Activated CD4-positive, alpha-beta T cell treated with anti-CD3 and anti-CD28 coated beads for 36 hours (primary cell): Measurements from ENCODE around the gene TENM4. TPM values are rescaled to one million over a fixed set of nuclear protein-coding genes. Genes with fewer than 3 reads are reported as not detected.

Experiments used
- ATAC-seq: fragments of 200-7000 bp; cut with Tn5 transposase; one replicate; pipeline ENCODE4 v1.10.0; 2021; ENCODE audit warnings: mild to moderate bottlenecking, moderate library complexity
- CTCF ChIA-PET: fragments of 350-600 bp; sonication (Branson Sonifier 250); formaldehyde crosslinking; loops from one replicate; lab custom pipeline; 2021; ENCODE audit warnings: antibody characterized with exemption; lab: Charles Lee
- POLR2A ChIA-PET: fragments of 350-600 bp; sonication (Branson Sonifier 250); formaldehyde crosslinking; loops from one replicate; lab custom pipeline; 2021; ENCODE audit warnings: antibody characterized with exemption, inconsistent platforms; lab: Charles Lee
- DNase-seq: peaks from one replicate; pipeline ENCODE4 v3.0.0-alpha.2; 2020
- H3K27ac Mint-ChIP-seq: one replicate; pipeline ENCODE4 v1.8.0; 2021; ENCODE audit warnings: mixed read lengths
- H3K27me3 Mint-ChIP-seq: one replicate; pipeline ENCODE4 v1.8.0; 2021; ENCODE audit warnings: mixed read lengths
- H3K36me3 Mint-ChIP-seq: one replicate; pipeline ENCODE4 v1.8.0; 2021; ENCODE audit warnings: low read depth, mixed read lengths
- H3K4me1 Mint-ChIP-seq: one replicate; pipeline ENCODE4 v1.8.0; 2021; ENCODE audit warnings: mixed read lengths
- H3K4me3 Mint-ChIP-seq: one replicate; pipeline ENCODE4 v1.8.0; 2021; ENCODE audit warnings: mild to moderate bottlenecking, moderate library complexity, mixed read lengths
- H3K9me3 Mint-ChIP-seq: one replicate; pipeline ENCODE4 v1.8.0; 2021; ENCODE audit warnings: low read depth, mixed read lengths
- intact Hi-C, 2 experiments: fragments of 100-400 bp; cut with DNase I in 1 of 2; cut with micrococcal nuclease in 1 of 2; formaldehyde crosslinking; loops; one replicate each; pipeline versions ENCODE4 v1.14.2 to v1.15.1; 2022 to 2024; cut with DNase I, micrococcal nuclease
- total RNA-seq, 2 experiments: library from RNA; stranded (reverse); gene quantifications; one replicate each; pipeline ENCODE4 v1.2.3, GENCODE V29; 2021

TENM4 gene
- total RNA-seq, 2 experiments from 2014 or later = not detected

- intact Hi-C loops = no loop called here
- peaks cover 8% of the 10 kb centered on the region for H3K27me3 Mint-ChIP-seq
- H3K9me3 Mint-ChIP-seq = no peaks in the 10 kb centered on the region
- no peaks in the 10 kb centered on the region for H3K36me3 Mint-ChIP-seq
- H3K4me1 Mint-ChIP-seq = no peaks in the 10 kb centered on the region
- H3K27ac Mint-ChIP-seq = no peak overlapping the region
- DNase-seq (no peak), ATAC-seq (no peak)
- ChIA-PET CTCF (interaction anchor here (0.5 to 1.0 kb wide), 3 partner anchors 8 to 195 kb away, joined by 3 to 4 read pairs (median 3); no protein-coding TSS in a partner anchor), POLR2A (no interaction called here)
- H3K4me3 Mint-ChIP-seq = no peak overlapping the region
Observed at GRCh38 chr11:78788533-78788932, 652.3 kb downstream of the TENM4 start.

- ATAC-seq = no peak
- DNase-seq = no peak
- Mint-ChIP-seq H3K4me1 (no peaks in the 10 kb centered on the region), H3K4me3 (no peak overlapping the region), H3K27me3 (peaks cover 7% of the 10 kb centered on the region), H3K27ac (no peak overlapping the region), H3K9me3 (no peaks in the 10 kb centered on the region), H3K36me3 (no peaks in the 10 kb centered on the region)
- intact Hi-C loops = no loop called here
- POLR2A ChIA-PET = no interaction called here
- CTCF ChIA-PET = interaction anchor here (0.6 to 1.0 kb wide), 2 partner anchors 9 to 66 kb away, joined by 3 read pairs; no protein-coding TSS in a partner anchor
Observed at GRCh38 chr11:78787696-78788095, 653.1 kb downstream of the TENM4 start.

- Mint-ChIP-seq H3K9me3 (no peaks in the 10 kb centered on the region), H3K4me1 (no peaks in the 10 kb centered on the region), H3K36me3 (no peaks in the 10 kb centered on the region), H3K27ac (no peak overlapping the region), H3K4me3 (no peak overlapping the region), H3K27me3 (peaks cover 7% of the 10 kb centered on the region)
- no peak for ATAC-seq
- intact Hi-C loops = no loop called here
- ChIA-PET CTCF (interaction anchor here (0.8 to 1.5 kb wide), 3 partner anchors 9 to 1766 kb away, joined by 4 to 5 read pairs (median 4); no protein-coding TSS in a partner anchor), POLR2A (no interaction called here)
- no peak for DNase-seq
Observed at GRCh38 chr11:78786746-78787145, 654.1 kb downstream of the TENM4 start.

GRCh38 chr11:78786086-78786485 is 654.7 kb downstream of the TENM4 start:
- Mint-ChIP-seq H3K36me3 (no peaks in the 10 kb centered on the region), H3K27me3 (peaks cover 7% of the 10 kb centered on the region), H3K27ac (no peak overlapping the region), H3K9me3 (no peaks in the 10 kb centered on the region), H3K4me1 (no peaks in the 10 kb centered on the region), H3K4me3 (no peak overlapping the region)
- intact Hi-C loops = no loop called here
- ChIA-PET CTCF (interaction anchor here (0.6 to 1.5 kb wide), 5 partner anchors 10 to 1766 kb away, joined by 3 to 5 read pairs (median 4); no protein-coding TSS in a partner anchor), POLR2A (no interaction called here)
- no peak for DNase-seq
- ATAC-seq = no peak

- Mint-ChIP-seq H3K4me1 (no peaks in the 10 kb centered on the region), H3K36me3 (no peaks in the 10 kb centered on the region), H3K4me3 (no peak overlapping the region), H3K9me3 (no peaks in the 10 kb centered on the region), H3K27ac (no peak overlapping the region), H3K27me3 (peaks cover 7% of the 10 kb centered on the region)
- POLR2A ChIA-PET = no interaction called here
- intact Hi-C loops = no loop called here
- DNase-seq (no peak), ATAC-seq (no peak)
- CTCF ChIA-PET = no interaction called here
Observed at GRCh38 chr11:78784321-78785061, 656.3 kb downstream of the TENM4 start.

GRCh38 chr11:78783846-78784245 is 657.0 kb downstream of the TENM4 start:
- Mint-ChIP-seq H3K9me3 (no peaks in the 10 kb centered on the region), H3K27ac (no peak overlapping the region), H3K4me1 (no peaks in the 10 kb centered on the region), H3K4me3 (no peak overlapping the region), H3K36me3 (no peaks in the 10 kb centered on the region), H3K27me3 (peaks cover 7% of the 10 kb centered on the region)
- intact Hi-C loops = no loop called here
- no peak for ATAC-seq
- ChIA-PET POLR2A (no interaction called here), CTCF (no interaction called here)
- DNase-seq = no peak

GRCh38 chr11:78783301-78783700 is 657.5 kb downstream of the TENM4 start:
- H3K4me3 Mint-ChIP-seq = no peak overlapping the region
- peaks cover 9% of the 10 kb centered on the region for H3K27me3 Mint-ChIP-seq
- ChIA-PET POLR2A (no interaction called here), CTCF (interaction anchor here (0.9 kb wide), 1 partner anchor 138 kb away, joined by 3 read pairs; no protein-coding TSS in a partner anchor)
- no peak overlapping the region for H3K27ac Mint-ChIP-seq
- no peaks in the 10 kb centered on the region for H3K4me1 Mint-ChIP-seq
- intact Hi-C loops = no loop called here
- DNase-seq (no peak), ATAC-seq (no peak)
- H3K9me3 Mint-ChIP-seq = no peaks in the 10 kb centered on the region
- no peaks in the 10 kb centered on the region for H3K36me3 Mint-ChIP-seq

GRCh38 chr11:78782725-78783124 is 658.1 kb downstream of the TENM4 start:
- Mint-ChIP-seq H3K27me3 (peaks cover 9% of the 10 kb centered on the region), H3K4me1 (no peaks in the 10 kb centered on the region), H3K4me3 (no peak overlapping the region), H3K9me3 (no peaks in the 10 kb centered on the region), H3K36me3 (no peaks in the 10 kb centered on the region), H3K27ac (no peak overlapping the region)
- ATAC-seq (no peak), DNase-seq (no peak)
- ChIA-PET CTCF (interaction anchor here (0.9 kb wide), 1 partner anchor 137 kb away, joined by 3 read pairs; no protein-coding TSS in a partner anchor), POLR2A (no interaction called here)
- intact Hi-C loops = no loop called here

GRCh38 chr11:78780889-78781288 is 659.9 kb downstream of the TENM4 start:
- Mint-ChIP-seq H3K4me1 (no peaks in the 10 kb centered on the region), H3K27ac (no peak overlapping the region), H3K36me3 (no peaks in the 10 kb centered on the region), H3K4me3 (no peak overlapping the region), H3K27me3 (peaks cover 11% of the 10 kb centered on the region), H3K9me3 (no peaks in the 10 kb centered on the region)
- CTCF ChIA-PET = interaction anchor here (1.4 kb wide), 1 partner anchor 16 kb away, joined by 3 read pairs; no protein-coding TSS in a partner anchor
- DNase-seq (no peak), ATAC-seq (no peak)
- POLR2A ChIA-PET = no interaction called here
- intact Hi-C loops = no loop called here

- Mint-ChIP-seq H3K36me3 (no peaks in the 10 kb centered on the region), H3K9me3 (no peaks in the 10 kb centered on the region), H3K4me3 (no peak overlapping the region), H3K27me3 (peaks cover 5% of the 10 kb centered on the region), H3K4me1 (no peaks in the 10 kb centered on the region), H3K27ac (no peak overlapping the region)
- POLR2A ChIA-PET = no interaction called here
- ATAC-seq = no peak
- CTCF ChIA-PET = interaction anchor here (0.9 kb wide), 1 partner anchor 24 kb away, joined by 3 read pairs; no protein-coding TSS in a partner anchor
- intact Hi-C loops = no loop called here
- no peak for DNase-seq
Observed at GRCh38 chr11:78773492-78773891, 667.3 kb downstream of the TENM4 start.

GRCh38 chr11:78773077-78773476 is 667.8 kb downstream of the TENM4 start:
- H3K36me3 Mint-ChIP-seq = no peaks in the 10 kb centered on the region
- CTCF ChIA-PET = interaction anchor here (0.6 to 0.9 kb wide), 2 partner anchors 25 to 28 kb away, joined by 3 to 4 read pairs; no protein-coding TSS in a partner anchor
- H3K9me3 Mint-ChIP-seq = no peaks in the 10 kb centered on the region
- no peaks in the 10 kb centered on the region for H3K4me1 Mint-ChIP-seq
- ATAC-seq = no peak
- POLR2A ChIA-PET = no interaction called here
- no peak overlapping the region for H3K27ac Mint-ChIP-seq
- intact Hi-C loops = no loop called here
- H3K27me3 Mint-ChIP-seq = peaks cover 4% of the 10 kb centered on the region
- H3K4me3 Mint-ChIP-seq = no peak overlapping the region
- DNase-seq = no peak

GRCh38 chr11:78772186-78772585 is 668.6 kb downstream of the TENM4 start:
- ChIA-PET POLR2A (no interaction called here), CTCF (interaction anchor here (0.6 kb wide), 2 partner anchors 22 to 27 kb away, joined by 3 to 4 read pairs; no protein-coding TSS in a partner anchor)
- ATAC-seq (no peak), DNase-seq (no peak)
- Mint-ChIP-seq H3K36me3 (no peaks in the 10 kb centered on the region), H3K4me1 (no peaks in the 10 kb centered on the region), H3K27ac (no peak overlapping the region), H3K27me3 (peaks cover 4% of the 10 kb centered on the region), H3K4me3 (no peak overlapping the region), H3K9me3 (no peaks in the 10 kb centered on the region)
- intact Hi-C loops = no loop called here
